Smooth muscle cell (in vitro differentiated cells): ENCODE measurements around the gene SPRED3. TPM values are rescaled to one million over a fixed set of nuclear protein-coding genes. Genes with fewer than 3 reads are reported as not detected.

Experiments used
- DNase-seq: peaks from one replicate; lab custom pipeline; 2025; ENCODE audit not compliant: unreplicated experiment; lab: John Stamatoyannopoulos, UW
- H2AFZ ChIP-seq: fragments of 200-600 bp; sonication (generic); 2 replicates; pipeline ENCODE4 v1.6.0; 2016; ENCODE audit warnings: antibody characterized with exemption, low read depth, mild to moderate bottlenecking
- H3F3A ChIP-seq: fragments of 200-600 bp; sonication (generic); 2 replicates; pipeline ENCODE4 v1.6.0; 2017; ENCODE audit warnings: antibody characterized with exemption, low read depth
- H3K27ac ChIP-seq: fragments of 200-600 bp; sonication (generic); 2 replicates; pipeline ENCODE4 v1.5.1; 2016; ENCODE audit warnings: low read depth, mild to moderate bottlenecking
- H3K27me3 ChIP-seq: fragments of 200-600 bp; sonication (generic); 2 replicates; pipeline ENCODE4 v1.6.1; 2016; ENCODE audit warnings: low read depth, mild to moderate bottlenecking
- H3K36me3 ChIP-seq: fragments of 200-600 bp; sonication (generic); 2 replicates; pipeline ENCODE4 v1.5.1; 2016; ENCODE audit warnings: low read depth
- H3K4me1 ChIP-seq: fragments of 200-600 bp; sonication (generic); 2 replicates; pipeline ENCODE4 v1.5.1; 2016; ENCODE audit warnings: low read depth
- H3K4me2 ChIP-seq: fragments of 200-600 bp; sonication (generic); 2 replicates; pipeline ENCODE4 v1.6.0; 2016; ENCODE audit warnings: mild to moderate bottlenecking
- H3K4me3 ChIP-seq: fragments of 200-600 bp; sonication (generic); 2 replicates; pipeline ENCODE4 v1.5.1; 2016; ENCODE audit warnings: mild to moderate bottlenecking
- H3K79me2 ChIP-seq: fragments of 200-600 bp; sonication (generic); 2 replicates; pipeline ENCODE4 v1.6.0; 2016; ENCODE audit warnings: low read depth, mild to moderate bottlenecking
- H3K9ac ChIP-seq: fragments of 200-600 bp; sonication (generic); 2 replicates; pipeline ENCODE4 v1.6.0; 2016; ENCODE audit warnings: low read depth
- H3K9me3 ChIP-seq: fragments of 200-600 bp; sonication (generic); replicated peaks from 2 replicates; pipeline ENCODE4 v1.5.1; 2016; ENCODE audit warnings: low read depth
- H4K20me1 ChIP-seq: fragments of 200-600 bp; sonication (generic); 2 replicates; pipeline ENCODE4 v1.6.0; 2016; ENCODE audit warnings: low read depth
- WGBS: methylation state at CpG from one replicate; pipeline ENCODE4 v1.1.7; 2016; ENCODE audit warnings: low lambda C conversion rate; 5-methylcytosine and 5-hydroxymethylcytosine counted together
- polyA plus RNA-seq: library from polyadenylated mRNA; unstranded; fragments of >200 nt; fragmentation: Nextera tagmentation; extraction: Ambion mirVana; gene quantifications from 2 replicates; pipeline ENCODE4 v1.2.1, GENCODE V29; 2016
- total RNA-seq: library from RNA; depleted of rRNA; stranded (reverse); fragments of >200 nt; gene quantifications from 2 replicates; pipeline ENCODE4 v1.2.3, GENCODE V29; 2014
- TF ChIP-seq, protein P1 (sequence below): fragments of 200-600 bp; sonication (generic); IDR thresholded peaks from 2 replicates; pipeline ENCODE4 v1.5.1; 2017; ENCODE audit warnings: borderline replicate concordance, mild to moderate bottlenecking, antibody characterized with exemption; ENCODE audit not compliant: insufficient read depth, poor library complexity, severe bottlenecking

Gene SPRED3
- total and polyA plus RNA-seq, 2 experiments from 2014 or later = 1.8 to 3.0 TPM

DNA sequence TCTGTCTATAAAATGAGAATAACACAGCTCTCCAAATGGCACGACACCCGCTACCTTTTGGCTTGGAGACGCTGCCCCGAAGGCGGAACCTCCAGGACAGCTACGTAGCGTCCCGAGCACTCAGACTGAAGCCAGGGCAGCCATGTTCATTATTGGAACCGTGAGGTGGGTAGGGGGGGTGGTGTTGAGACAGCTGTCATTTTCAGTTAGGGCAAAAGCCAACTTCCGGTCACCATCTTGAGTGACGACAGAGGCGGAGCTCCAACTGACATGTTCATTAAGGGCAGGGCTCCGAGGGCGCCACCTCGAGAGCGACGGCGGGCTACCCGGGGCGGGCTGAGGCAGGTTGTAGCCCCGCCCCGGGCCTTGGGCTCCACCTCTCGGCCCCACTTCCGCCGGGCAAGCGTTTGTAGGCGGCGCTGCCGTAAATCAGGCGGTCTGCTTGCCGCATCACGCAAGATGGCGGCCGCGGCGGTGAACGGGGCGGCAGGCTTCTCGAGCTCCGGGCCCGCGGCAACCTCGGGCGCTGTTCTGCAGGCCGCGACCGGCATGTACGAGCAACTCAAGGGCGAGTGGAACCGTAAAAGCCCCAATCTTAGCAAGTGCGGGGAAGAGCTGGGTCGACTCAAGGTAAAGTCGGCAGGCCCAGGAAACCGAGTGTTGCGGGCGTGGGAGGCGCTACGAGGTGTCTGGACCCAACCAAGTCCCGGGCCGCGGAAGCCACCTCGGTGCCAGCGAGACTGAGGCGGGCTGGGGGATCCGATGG lies 14.0 kb upstream of the SPRED3 start, which contains the start of gene PSMD8:
PSMD8 (plus strand) TSS at position 240 of the 766 bp plus-strand sequence; CDS start at position 271, 31 bp downstream.
- H3K27ac ChIP-seq = peak within 1 kb of the TSS; percentile 95
- peak within 1 kb of the TSS; percentile 97 for H3K9ac ChIP-seq
- H3K4me1 ChIP-seq = peaks cover 9% of the 10 kb centered on the region
- peaks cover 43% of the 10 kb centered on the region for H3K79me2 ChIP-seq
- peaks cover 40% of the 10 kb centered on the region for H4K20me1 ChIP-seq
- TF ChIP-seq, protein P1, sequence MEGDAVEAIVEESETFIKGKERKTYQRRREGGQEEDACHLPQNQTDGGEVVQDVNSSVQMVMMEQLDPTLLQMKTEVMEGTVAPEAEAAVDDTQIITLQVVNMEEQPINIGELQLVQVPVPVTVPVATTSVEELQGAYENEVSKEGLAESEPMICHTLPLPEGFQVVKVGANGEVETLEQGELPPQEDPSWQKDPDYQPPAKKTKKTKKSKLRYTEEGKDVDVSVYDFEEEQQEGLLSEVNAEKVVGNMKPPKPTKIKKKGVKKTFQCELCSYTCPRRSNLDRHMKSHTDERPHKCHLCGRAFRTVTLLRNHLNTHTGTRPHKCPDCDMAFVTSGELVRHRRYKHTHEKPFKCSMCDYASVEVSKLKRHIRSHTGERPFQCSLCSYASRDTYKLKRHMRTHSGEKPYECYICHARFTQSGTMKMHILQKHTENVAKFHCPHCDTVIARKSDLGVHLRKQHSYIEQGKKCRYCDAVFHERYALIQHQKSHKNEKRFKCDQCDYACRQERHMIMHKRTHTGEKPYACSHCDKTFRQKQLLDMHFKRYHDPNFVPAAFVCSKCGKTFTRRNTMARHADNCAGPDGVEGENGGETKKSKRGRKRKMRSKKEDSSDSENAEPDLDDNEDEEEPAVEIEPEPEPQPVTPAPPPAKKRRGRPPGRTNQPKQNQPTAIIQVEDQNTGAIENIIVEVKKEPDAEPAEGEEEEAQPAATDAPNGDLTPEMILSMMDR = no peak
- under 1% methylated on average over 65 of the region's 65 CpGs for WGBS
- peak within 1 kb of the TSS; percentile 78 for H3K4me3 ChIP-seq
- H2AFZ ChIP-seq = peak within 1 kb of the TSS; percentile 81
- H3K27me3 ChIP-seq = no peaks in the 10 kb centered on the region
- no peaks in the 10 kb centered on the region for H3F3A ChIP-seq
- H3K36me3 ChIP-seq = no peaks in the 10 kb centered on the region
- H3K4me2 ChIP-seq = peak within 1 kb of the TSS; percentile 92
- H3K9me3 ChIP-seq = no peaks in the 10 kb centered on the region
- peak; percentile 87 for DNase-seq

DNA sequence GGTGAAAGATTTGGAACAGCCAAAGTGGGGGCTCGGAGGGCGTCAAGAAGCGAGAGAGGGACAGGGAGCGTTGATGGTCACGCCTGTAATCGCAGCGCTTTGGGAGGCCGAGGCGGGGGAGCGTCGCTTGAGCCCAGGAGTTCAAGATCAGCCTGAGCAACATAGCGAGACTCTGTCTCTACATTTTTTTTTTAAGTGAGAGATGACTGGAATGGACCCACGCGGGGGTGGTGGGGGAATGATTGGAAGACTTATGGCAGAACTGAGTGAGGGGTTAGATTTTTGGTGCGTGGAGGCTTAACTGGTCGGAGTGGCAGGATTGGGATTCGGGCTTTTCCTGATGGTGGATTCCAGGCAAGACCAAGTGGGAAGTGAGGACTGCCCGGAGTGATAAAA lies 13.4 kb upstream of the SPRED3 start:
- WGBS = 2% methylated on average over 18 of the region's 18 CpGs
- Histone ChIP-seq H3K27ac (peak overlapping the region; percentile 95), H3K36me3 (no peaks in the 10 kb centered on the region), H3K4me3 (peak overlapping the region; percentile 78), H3K9ac (peak overlapping the region; percentile 97), H3K79me2 (peaks cover 45% of the 10 kb centered on the region), H3K4me2 (peak overlapping the region; percentile 92), H3K9me3 (no peaks in the 10 kb centered on the region), H2AFZ (peak overlapping the region; percentile 81), H3K4me1 (peaks cover 9% of the 10 kb centered on the region), H3F3A (no peaks in the 10 kb centered on the region), H4K20me1 (peaks cover 46% of the 10 kb centered on the region), H3K27me3 (no peaks in the 10 kb centered on the region)
- no peak for DNase-seq
- TF ChIP-seq, protein P1 = no peak

DNA sequence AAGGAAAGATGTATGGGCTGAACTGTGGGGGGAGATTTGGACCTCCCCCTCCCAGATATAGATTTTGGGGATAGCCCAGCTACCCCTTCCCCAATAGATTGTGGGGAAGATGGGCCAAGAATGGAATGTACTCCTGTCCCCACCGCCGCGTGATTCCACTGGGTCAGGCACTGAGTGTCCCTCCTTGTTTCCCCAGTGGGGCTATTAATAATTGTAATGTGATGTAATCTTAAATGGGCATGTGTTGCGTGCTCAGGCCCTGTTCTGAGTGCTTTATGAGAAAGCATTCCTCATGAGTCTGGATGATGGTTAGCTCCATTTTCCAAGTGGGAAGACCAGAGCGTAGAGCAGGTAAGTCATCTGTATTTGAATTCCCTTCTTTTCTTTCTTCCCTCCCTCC lies 12.7 kb upstream of the SPRED3 start:
- Histone ChIP-seq H3K9ac (peak overlapping the region; percentile 97), H3F3A (no peaks in the 10 kb centered on the region), H3K4me3 (peak overlapping the region; percentile 78), H3K36me3 (no peaks in the 10 kb centered on the region), H4K20me1 (peaks cover 52% of the 10 kb centered on the region), H3K27me3 (no peaks in the 10 kb centered on the region), H3K4me1 (peaks cover 9% of the 10 kb centered on the region), H3K79me2 (peaks cover 45% of the 10 kb centered on the region), H2AFZ (no peak overlapping the region), H3K27ac (peak overlapping the region; percentile 95), H3K9me3 (no peaks in the 10 kb centered on the region), H3K4me2 (peak overlapping the region; percentile 92)
- WGBS = 78% methylated on average over 5 of the region's 5 CpGs
- no peak for DNase-seq
- TF ChIP-seq, protein P1 = no peak
